ENCODE data around the gene RPH3AL.
"Not testable (repeated sequence)": the region's sequence is repeated elsewhere in the genome, so short reads cannot be mapped to it uniquely, and the experiment has no call there.

The RPH3AL gene

DNA sequence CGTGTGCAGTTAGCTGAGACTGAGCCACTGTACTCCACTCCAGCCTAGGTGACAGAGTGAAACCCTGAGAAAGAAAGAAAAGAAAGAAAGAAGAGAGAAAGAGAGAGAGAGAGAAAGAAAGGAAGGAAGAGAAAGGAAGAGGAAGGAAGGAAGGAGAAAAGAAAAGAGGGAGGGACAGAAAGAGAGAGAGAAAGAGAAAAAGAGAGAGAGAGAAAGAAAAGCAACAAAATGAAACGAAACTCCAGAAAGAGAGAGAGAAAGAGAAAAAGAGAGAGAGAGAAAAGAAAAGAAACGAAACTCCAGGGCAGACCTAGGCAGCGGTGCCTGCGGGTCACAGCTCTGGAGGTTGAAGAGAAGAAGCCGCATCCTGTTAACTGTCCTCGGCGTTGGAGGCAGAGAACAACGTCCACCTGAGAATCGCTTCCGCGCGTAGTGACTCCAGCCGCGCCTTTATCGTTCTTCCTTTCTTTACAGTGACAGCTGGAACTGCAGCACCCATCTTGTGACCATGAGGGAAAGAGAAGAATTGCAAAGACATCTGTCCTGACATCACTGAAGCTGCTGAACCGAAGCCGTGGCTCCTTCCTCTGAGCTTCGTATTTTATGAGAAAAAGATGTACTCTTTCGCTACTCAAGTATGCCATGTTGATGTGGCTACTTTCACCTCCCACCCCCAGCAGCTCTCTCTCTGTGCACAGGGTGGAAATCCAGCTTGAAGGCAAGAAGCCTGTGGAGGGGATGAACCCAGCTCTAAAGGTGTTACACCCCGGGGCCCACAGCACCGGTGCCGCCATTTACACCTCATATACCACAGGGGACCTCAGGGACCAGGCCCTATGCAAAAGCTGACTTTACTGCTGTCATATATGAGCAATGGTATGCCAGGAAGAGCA, 114.3 kb downstream of the RPH3AL start:
- DNase-seq (ENCODE audit: low read depth): no peak
- H3K4me3 ChIP-seq (ENCODE audit: low read depth, low read length): no peak overlapping the region
- TF ChIP-seq, protein P1, sequence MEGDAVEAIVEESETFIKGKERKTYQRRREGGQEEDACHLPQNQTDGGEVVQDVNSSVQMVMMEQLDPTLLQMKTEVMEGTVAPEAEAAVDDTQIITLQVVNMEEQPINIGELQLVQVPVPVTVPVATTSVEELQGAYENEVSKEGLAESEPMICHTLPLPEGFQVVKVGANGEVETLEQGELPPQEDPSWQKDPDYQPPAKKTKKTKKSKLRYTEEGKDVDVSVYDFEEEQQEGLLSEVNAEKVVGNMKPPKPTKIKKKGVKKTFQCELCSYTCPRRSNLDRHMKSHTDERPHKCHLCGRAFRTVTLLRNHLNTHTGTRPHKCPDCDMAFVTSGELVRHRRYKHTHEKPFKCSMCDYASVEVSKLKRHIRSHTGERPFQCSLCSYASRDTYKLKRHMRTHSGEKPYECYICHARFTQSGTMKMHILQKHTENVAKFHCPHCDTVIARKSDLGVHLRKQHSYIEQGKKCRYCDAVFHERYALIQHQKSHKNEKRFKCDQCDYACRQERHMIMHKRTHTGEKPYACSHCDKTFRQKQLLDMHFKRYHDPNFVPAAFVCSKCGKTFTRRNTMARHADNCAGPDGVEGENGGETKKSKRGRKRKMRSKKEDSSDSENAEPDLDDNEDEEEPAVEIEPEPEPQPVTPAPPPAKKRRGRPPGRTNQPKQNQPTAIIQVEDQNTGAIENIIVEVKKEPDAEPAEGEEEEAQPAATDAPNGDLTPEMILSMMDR (IDR thresholded peaks at IDR 0.05; ENCODE audit: control insufficient read depth, extremely low read depth, insufficient read depth): no peak

DNA sequence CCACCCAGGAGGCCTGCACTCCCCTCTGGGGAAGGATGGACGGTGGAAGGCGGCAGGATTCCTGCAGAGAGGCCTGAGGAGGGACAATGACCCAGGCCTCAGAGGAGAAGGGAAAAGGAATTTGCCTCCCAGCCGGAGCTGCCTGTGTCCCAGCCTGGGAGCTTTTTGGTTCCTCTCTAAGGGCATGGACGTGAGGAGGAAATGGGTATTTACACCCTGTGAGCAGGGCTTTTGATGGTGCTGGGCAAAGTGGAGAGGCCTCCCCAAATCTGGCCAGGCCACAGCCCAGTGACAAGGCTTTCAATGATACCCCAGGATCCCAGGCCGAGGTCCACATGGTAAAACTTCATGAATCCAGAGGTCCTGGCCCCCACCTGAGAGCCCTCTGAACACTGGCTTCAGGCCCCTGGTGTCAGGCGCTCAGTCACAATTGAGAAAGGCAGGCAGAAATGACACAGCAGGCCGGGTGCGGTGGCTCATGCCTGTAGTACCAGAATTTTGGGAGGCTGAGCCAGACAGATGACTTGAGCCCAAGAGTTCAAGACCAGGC, 115.1 kb downstream of the RPH3AL start:
- DNase-seq (ENCODE audit: low read depth): no peak
- TF ChIP-seq, protein P1 (IDR thresholded peaks at IDR 0.05; ENCODE audit: control insufficient read depth, extremely low read depth, insufficient read depth): no peak

GRCh38 chr17:236641-237405, 115.8 kb downstream of the RPH3AL start:
- H3K4me3 ChIP-seq (ENCODE audit: low read depth, low read length): no peak overlapping the region
- TF ChIP-seq, protein P1 (IDR thresholded peaks at IDR 0.05; ENCODE audit: control insufficient read depth, extremely low read depth, insufficient read depth): no peak
- DNase-seq (ENCODE audit: low read depth): no peak

More for the DNA sequence above, 115.1 kb downstream of the RPH3AL start:
- no peak overlapping the region for H3K4me3 ChIP-seq (ENCODE audit: low read depth, low read length)

DNA sequence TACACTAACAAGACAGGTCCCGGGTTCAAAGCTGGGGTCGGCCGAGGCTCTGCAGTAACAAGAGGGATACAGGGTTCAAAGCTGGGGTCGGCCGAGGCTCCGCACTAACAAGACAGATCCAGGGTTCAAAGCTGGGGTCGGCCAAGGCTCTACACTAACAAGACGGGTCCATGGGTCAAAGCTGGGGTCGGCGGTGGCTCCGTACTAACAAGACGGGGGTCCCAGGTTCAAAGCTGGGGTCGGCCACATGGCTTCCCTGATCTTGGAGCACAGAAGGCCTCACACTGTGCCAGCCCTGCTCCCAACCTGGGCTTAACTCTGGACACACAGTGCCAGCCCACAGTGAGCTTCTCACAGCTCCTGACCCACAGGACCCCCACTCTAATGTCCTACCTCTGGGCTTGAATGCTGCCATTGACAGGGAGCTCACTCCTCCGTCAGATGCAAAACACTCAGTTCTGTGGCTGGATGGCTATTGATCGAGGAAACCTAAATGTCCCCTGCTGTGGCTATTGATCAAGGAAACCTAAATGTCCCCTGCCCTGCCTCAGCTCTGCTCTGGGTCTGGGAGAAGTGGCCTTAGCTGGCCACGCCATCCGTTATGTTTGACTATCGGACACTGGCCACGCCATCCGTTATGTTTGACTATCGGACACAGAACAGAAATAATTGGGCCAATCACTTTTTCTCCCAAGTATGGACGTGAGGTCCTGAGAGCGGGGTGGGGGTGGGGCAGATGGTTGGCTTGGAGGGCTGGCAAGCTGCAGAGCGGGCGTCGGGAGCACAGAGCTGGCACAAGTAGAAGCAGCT, 116.6 kb downstream of the RPH3AL start:
- TF ChIP-seq, protein P1 (IDR thresholded peaks at IDR 0.05; ENCODE audit: control insufficient read depth, extremely low read depth, insufficient read depth): no peak

GRCh38 chr17:234994-235830, 117.4 kb downstream of the RPH3AL start:
- H3K4me3 ChIP-seq (ENCODE audit: low read depth, low read length): not testable (repeated sequence)

More for the DNA sequence above, 116.6 kb downstream of the RPH3AL start:
- no peak for DNase-seq (ENCODE audit: low read depth)
- no peak overlapping the region for H3K4me3 ChIP-seq (ENCODE audit: low read depth, low read length)

DNA sequence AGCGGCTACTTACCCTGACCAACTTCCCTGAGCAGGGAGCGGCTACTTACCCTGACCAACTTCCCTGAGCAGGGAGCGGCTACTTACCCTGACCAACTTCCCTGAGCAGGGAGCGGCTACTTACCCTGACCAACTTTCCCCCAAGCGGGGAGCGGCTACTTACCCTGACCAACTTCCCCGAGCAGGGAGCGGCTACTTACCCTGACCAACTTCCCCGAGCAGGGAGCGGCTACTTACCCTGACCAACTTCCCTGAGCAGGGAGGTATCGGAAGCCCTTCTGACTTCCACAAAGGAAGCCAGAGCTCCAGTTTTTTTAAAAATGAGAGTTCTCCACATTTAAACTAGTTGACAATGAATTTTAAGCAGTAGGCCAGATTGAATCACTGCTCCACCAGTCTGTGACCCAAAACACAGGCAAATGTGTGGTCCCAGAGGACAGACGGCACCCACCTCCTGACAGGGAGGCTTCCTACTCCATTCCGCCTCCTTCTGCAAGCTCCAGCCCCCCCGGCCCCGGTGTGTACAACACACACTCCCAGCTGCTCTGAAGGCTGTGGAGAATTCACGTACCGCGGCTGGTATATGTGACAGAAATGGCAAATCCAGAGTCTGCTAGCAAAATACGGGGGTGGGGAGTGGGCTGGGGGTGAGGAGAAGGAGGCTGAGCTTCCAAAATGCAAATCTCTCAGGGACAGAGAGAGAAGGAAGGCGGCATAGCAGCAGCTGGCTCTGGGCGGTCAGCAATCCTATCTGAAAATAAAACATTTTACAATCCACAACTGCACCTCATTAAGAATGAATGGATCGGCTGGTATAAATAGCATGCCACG, 118.2 kb downstream of the RPH3AL start:
- not testable (repeated sequence) for H3K4me3 ChIP-seq (ENCODE audit: low read depth, low read length)

More at GRCh38 chr17:234994-235830, 117.4 kb downstream of the RPH3AL start:
- DNase-seq (ENCODE audit: low read depth): not testable (repeated sequence)

More for the DNA sequence above, 118.2 kb downstream of the RPH3AL start:
- not testable (repeated sequence) for DNase-seq (ENCODE audit: low read depth)
